Measurements from ENCODE around the gene PSMA1. TPM values are rescaled to one million over a fixed set of nuclear protein-coding genes. Genes with fewer than 3 reads are reported as not detected.

Gene PSMA1
- total RNA-seq, 4 donors from 2014 or later: 12.1 to 112 (median 70.4) TPM

DNA sequence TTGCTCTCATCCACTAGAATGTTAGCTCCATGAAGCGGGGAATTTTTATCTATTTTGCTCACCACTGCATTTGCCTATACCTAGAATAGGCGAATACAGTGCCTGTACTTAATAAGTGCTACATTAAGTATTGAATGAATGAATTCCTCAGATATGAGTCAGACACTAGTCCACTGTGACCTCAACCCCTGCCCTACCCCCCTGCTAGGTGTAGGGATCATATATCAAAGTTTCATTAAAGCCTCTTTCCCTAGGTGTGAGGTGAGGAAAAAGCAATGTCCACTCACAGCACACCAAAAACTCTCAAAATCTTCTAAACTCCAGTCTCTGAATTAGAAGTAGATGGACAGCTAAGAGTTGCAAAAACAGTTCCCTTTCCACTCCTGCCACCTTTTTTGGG is 9.8 kb upstream of the PSMA1 start:
- Histone ChIP-seq H3K27ac (no peak overlapping the region), H3K27me3 (no peaks in the 10 kb centered on the region), H3K4me1 (no peaks in the 10 kb centered on the region), H3K9me3 (no peaks in the 10 kb centered on the region), H3K36me3 (no peaks in the 10 kb centered on the region), H3K4me3 (no peak overlapping the region)
- 96 to 100% methylated on average over 2 of the region's 2 CpGs for WGBS, 2 donors (ENCODE audit: low coverage in 1 of 2)
- no peak for DNase-seq
- intact Hi-C loops (cut with DNase I; ENCODE audit: low total_unique reads) (loop anchor here (10.0 kb wide), 1 partner anchor 245 kb away; no protein-coding TSS in a partner anchor), in situ Hi-C loops (cut with MboI; ENCODE audit: low pct_ligation_motif_present in 1 of 4, low pct_unique_long_range_greater_than_20kb in 1 of 4, low sequenced_read_pairs in 3 of 4) (loop anchor here in 2 of 4 donors (10.0 to 25.0 kb wide), 3 partner anchors 107 to 365 kb away; partner anchors contain the start of genes CYP2R1 (in 2 of the 2) and PDE3B (in 2 of the 2))
- TF ChIP-seq POLR2A (IDR thresholded peaks at IDR 0.05): no peak
- no peak for TF ChIP-seq POLR2AphosphoS5 (IDR thresholded peaks at IDR 0.05)
- TF ChIP-seq EP300 (IDR thresholded peaks at IDR 0.05; ENCODE audit: low read depth): no peak
- TF ChIP-seq, protein P1, sequence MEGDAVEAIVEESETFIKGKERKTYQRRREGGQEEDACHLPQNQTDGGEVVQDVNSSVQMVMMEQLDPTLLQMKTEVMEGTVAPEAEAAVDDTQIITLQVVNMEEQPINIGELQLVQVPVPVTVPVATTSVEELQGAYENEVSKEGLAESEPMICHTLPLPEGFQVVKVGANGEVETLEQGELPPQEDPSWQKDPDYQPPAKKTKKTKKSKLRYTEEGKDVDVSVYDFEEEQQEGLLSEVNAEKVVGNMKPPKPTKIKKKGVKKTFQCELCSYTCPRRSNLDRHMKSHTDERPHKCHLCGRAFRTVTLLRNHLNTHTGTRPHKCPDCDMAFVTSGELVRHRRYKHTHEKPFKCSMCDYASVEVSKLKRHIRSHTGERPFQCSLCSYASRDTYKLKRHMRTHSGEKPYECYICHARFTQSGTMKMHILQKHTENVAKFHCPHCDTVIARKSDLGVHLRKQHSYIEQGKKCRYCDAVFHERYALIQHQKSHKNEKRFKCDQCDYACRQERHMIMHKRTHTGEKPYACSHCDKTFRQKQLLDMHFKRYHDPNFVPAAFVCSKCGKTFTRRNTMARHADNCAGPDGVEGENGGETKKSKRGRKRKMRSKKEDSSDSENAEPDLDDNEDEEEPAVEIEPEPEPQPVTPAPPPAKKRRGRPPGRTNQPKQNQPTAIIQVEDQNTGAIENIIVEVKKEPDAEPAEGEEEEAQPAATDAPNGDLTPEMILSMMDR (IDR thresholded peaks at IDR 0.05): no peak

DNA sequence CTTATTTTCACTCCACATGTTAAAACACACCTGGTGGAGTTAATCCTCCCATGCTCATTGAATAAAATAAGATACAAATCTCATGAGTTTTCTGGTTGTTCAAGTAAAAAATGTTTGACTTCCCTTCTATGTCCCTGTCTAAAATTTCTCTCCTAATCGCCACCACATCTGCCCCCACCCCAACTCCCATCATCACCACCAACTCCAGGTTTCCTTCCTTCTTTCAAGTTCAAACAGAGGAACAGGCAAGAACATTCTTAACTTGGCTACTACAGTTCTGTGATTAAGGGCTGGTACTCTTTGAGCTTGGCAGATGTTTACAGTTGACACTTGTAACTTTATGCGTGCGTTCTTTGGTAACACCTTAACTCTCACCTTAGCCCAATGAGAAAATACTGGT is 9.1 kb upstream of the PSMA1 start:
- no peak for DNase-seq
- no peaks in the 10 kb centered on the region for H3K27me3 ChIP-seq
- in situ Hi-C loops (cut with MboI; ENCODE audit: low pct_ligation_motif_present in 1 of 4, low pct_unique_long_range_greater_than_20kb in 1 of 4, low sequenced_read_pairs in 3 of 4): loop anchor here in 1 of 4 donors (10.0 to 25.0 kb wide), 2 partner anchors 108 to 365 kb away; partner anchors contain the start of genes CYP2R1 and PDE3B
- H3K4me3 ChIP-seq: no peak overlapping the region
- no peak overlapping the region for H3K27ac ChIP-seq
- 75 to 90% methylated on average over 3 of the region's 3 CpGs for WGBS, 2 donors (ENCODE audit: low coverage in 1 of 2)
- H3K36me3 ChIP-seq: no peaks in the 10 kb centered on the region
- no peaks in the 10 kb centered on the region for H3K4me1 ChIP-seq
- intact Hi-C loops (cut with DNase I; ENCODE audit: low total_unique reads): no loop called here
- no peaks in the 10 kb centered on the region for H3K9me3 ChIP-seq
- no peak for TF ChIP-seq POLR2AphosphoS5 (IDR thresholded peaks at IDR 0.05)
- TF ChIP-seq EP300 (IDR thresholded peaks at IDR 0.05; ENCODE audit: low read depth): no peak
- TF ChIP-seq, protein P1 (IDR thresholded peaks at IDR 0.05): no peak
- TF ChIP-seq POLR2A (IDR thresholded peaks at IDR 0.05): no peak

DNA sequence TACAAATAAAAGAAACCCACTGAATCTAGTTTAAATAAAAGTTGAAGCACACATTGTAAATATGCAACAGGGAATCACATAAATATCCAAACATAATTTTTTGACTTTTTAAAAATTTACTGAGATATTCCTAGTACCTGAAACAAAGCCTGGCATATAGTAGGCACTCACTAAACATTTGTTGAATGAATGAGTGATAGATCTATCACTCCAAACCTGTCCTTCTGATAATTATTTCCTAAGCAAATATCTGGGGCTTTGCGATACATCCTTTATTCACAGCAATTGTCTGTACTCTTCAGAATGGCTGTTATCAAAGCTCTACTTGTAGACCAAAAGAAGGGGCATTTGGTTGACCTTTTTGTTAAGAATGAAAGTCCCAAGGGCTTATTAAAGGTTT is 2.6 kb upstream of the PSMA1 start:
- intact Hi-C loops (cut with DNase I; ENCODE audit: low total_unique reads): loop anchor here (5.0 kb wide), 1 partner anchor 370 kb away; the partner anchor contains the start of gene CYP2R1
- 100% methylated on average over 1 of the region's 1 CpG for WGBS, 2 donors (ENCODE audit: low coverage in 1 of 2)

DNA sequence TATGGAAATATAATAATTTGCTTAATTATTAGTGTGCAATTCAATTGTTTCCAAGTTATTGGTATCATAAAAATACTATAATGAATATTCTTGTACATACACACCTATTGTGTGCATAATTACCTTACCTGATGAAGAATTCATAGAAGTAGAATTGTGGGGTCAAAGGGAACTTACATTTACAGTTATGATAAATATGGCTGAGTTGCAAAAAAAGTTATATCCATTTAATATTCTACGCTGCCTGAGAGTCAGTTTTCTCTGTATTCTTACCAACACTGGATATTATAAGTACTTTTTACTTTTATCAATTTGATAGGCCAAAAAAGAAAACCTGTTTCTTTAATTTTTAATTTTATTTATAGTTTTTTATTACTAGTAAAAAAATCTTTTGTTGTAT is 2.1 kb upstream of the PSMA1 start:
- no peaks in the 10 kb centered on the region for H3K9me3 ChIP-seq
- H3K36me3 ChIP-seq: peaks cover 0 to 10% (median 0%) of the 10 kb centered on the region in 4 donors
- H3K4me3 ChIP-seq: no peak overlapping the region
- no peak overlapping the region for H3K27ac ChIP-seq
- intact Hi-C loops (cut with DNase I; ENCODE audit: low total_unique reads) (loop anchor here (5.0 kb wide), 1 partner anchor 370 kb away; the partner anchor contains the start of gene CYP2R1), in situ Hi-C loops (cut with MboI; ENCODE audit: low pct_ligation_motif_present in 1 of 4, low pct_unique_long_range_greater_than_20kb in 1 of 4, low sequenced_read_pairs in 3 of 4) (loop anchor here in 3 of 4 donors (5.0 to 25.0 kb wide), 3 partner anchors 365 to 373 kb away; partner anchors contain the start of gene CYP2R1 (in 3 of the 3))
- H3K4me1 ChIP-seq: peaks cover 6 to 23% (median 18%) of the 10 kb centered on the region in 4 donors
- 91 to 100% methylated on average over 1 of the region's 1 CpG for WGBS, 2 donors (ENCODE audit: low coverage in 1 of 2)
- no peak for TF ChIP-seq POLR2A (IDR thresholded peaks at IDR 0.05)
- no peaks in the 10 kb centered on the region for H3K27me3 ChIP-seq
- no peak for DNase-seq

More for the DNA sequence above, 2.6 kb upstream of the PSMA1 start:
- in situ Hi-C loops (cut with MboI; ENCODE audit: low pct_ligation_motif_present in 1 of 4, low pct_unique_long_range_greater_than_20kb in 1 of 4, low sequenced_read_pairs in 3 of 4): loop anchor here in 3 of 4 donors (5.0 to 25.0 kb wide), 3 partner anchors 364 to 372 kb away; partner anchors contain the start of gene CYP2R1 (in 3 of the 3)
- Histone ChIP-seq H3K9me3 (no peaks in the 10 kb centered on the region), H3K4me1 (peaks cover 6 to 22% (median 18%) of the 10 kb centered on the region in 4 donors), H3K27me3 (no peaks in the 10 kb centered on the region), H3K36me3 (peaks cover 0 to 4% (median 0%) of the 10 kb centered on the region in 4 donors), H3K27ac (no peak overlapping the region), H3K4me3 (no peak overlapping the region)
- no peak for DNase-seq
- TF ChIP-seq POLR2A (IDR thresholded peaks at IDR 0.05) (no peak), POLR2AphosphoS5 (IDR thresholded peaks at IDR 0.05) (no peak), EP300 (IDR thresholded peaks at IDR 0.05; ENCODE audit: low read depth) (no peak)
- TF ChIP-seq, protein P1 (IDR thresholded peaks at IDR 0.05): no peak

Data from transverse colon (tissue), 4 donors.